Measurements from ENCODE around the gene ZFHX2. TPM values are rescaled to one million over a fixed set of nuclear protein-coding genes. Genes with fewer than 3 reads are reported as not detected.

ZFHX2 gene
- polyA plus RNA-seq, 1 of the 3 experiments (the other 2 are of a cell fraction) = 0.77 TPM

GRCh38 chr14:23550812-23551265 lies 726 bp downstream of the ZFHX2 start:
- Histone ChIP-seq H2AFZ (ENCODE audit: low read depth) (peak overlapping the region; percentile 94), H3K36me3 (replicated peaks in 1 of 2; ENCODE audit: control insufficient read depth in 1 of 2, insufficient read depth in 2 of 2, low read length in 1 of 2) (no peaks in the 10 kb centered on the region), H3K27ac (ENCODE audit: low read depth in 2 of 2, low read length in 1 of 2) (peak overlapping the region in 1 of 2 experiments; percentile 80; a peak in 2 of 4 replicates), H3F3A (replicated peaks; ENCODE audit: insufficient read depth) (no peaks in the 10 kb centered on the region), H3K9me3 (no peaks in the 10 kb centered on the region), H3K79me2 (ENCODE audit: insufficient read depth) (no peaks in the 10 kb centered on the region), H3K4me1 (ENCODE audit: control insufficient read depth in 1 of 2, insufficient read depth in 2 of 2, low read depth in 1 of 2, low read length in 1 of 2) (peaks cover 5 to 19% of the 10 kb centered on the region in 2 experiments; a peak in 2 of 4 replicates), H3K4me2 (peak overlapping the region; percentile 88), H4K20me1 (ENCODE audit: insufficient read depth) (no peaks in the 10 kb centered on the region), H3K9me2 (no peaks in the 10 kb centered on the region), H3K9ac (peak overlapping the region; percentile 69), H3K27me3 (ENCODE audit: insufficient read depth) (no peaks in the 10 kb centered on the region), H3K4me3 (ENCODE audit: low read depth in 2 of 2, low read length in 1 of 2) (peak overlapping the region; percentile 75 to 97)
- TF ChIP-seq TAF1 (IDR thresholded peaks at IDR 0.05; ENCODE audit: borderline replicate concordance, low read depth, low read length) (no peak), RXRA (IDR thresholded peaks at IDR 0.05; ENCODE audit: borderline replicate concordance, low read depth) (no peak), TCF12 (IDR thresholded peaks at IDR 0.05) (no peak), RAD21 (IDR thresholded peaks at IDR 0.05; ENCODE audit: low read length) (no peak), USF1 (IDR thresholded peaks at IDR 0.05; ENCODE audit: borderline replicate concordance, low read depth) (no peak), EP300 (IDR thresholded peaks at IDR 0.05; ENCODE audit: borderline replicate concordance in 1 of 2, low read depth in 1 of 2, low read length in 1 of 2) (no peak), NFIC (IDR thresholded peaks at IDR 0.05; ENCODE audit: borderline replicate concordance) (no peak), GATA2 (CRISPR knock-in tag; IDR thresholded peaks at IDR 0.05) (no peak), MXI1 (IDR thresholded peaks at IDR 0.05; ENCODE audit: low read depth, low read length) (no peak), SMC3 (IDR thresholded peaks at IDR 0.05; ENCODE audit: low read depth, low read length) (no peak), YY1 (IDR thresholded peaks at IDR 0.05; ENCODE audit: low read depth) (no peak), SIN3A (IDR thresholded peaks at IDR 0.05; ENCODE audit: borderline replicate concordance, low read depth, low read length) (no peak), CTCF (IDR thresholded peaks at IDR 0.05) (no peak), FOSL2 (IDR thresholded peaks at IDR 0.05; ENCODE audit: borderline replicate concordance, low read depth) (no peak), POLR2AphosphoS5 (IDR thresholded peaks at IDR 0.05; ENCODE audit: low read depth, low read length) (no peak), JUND (IDR thresholded peaks at IDR 0.05) (no peak), NRF1 (IDR thresholded peaks at IDR 0.05; ENCODE audit: low read depth, low read length) (no peak), CHD2 (IDR thresholded peaks at IDR 0.05; ENCODE audit: low read length, partially characterized antibody) (no peak)
- ChIA-PET CTCF (interaction anchor here (0.7 to 2.2 kb wide), 7 partner anchors 8 to 72 kb away, joined by 3 to 11 read pairs (median 4); no protein-coding TSS in a partner anchor), POLR2A (no interaction called here)
- 13% methylated on average over 37 of the region's 37 CpGs for WGBS (ENCODE audit: low lambda C conversion rate)
- DNase-seq = peak; percentile 69

All from SK-N-SH (cell line).